Measurements from ENCODE around the gene SEPTIN1. TPM values are rescaled to one million over a fixed set of nuclear protein-coding genes. Genes with fewer than 3 reads are reported as not detected.

The SEPTIN1 gene
- total RNA-seq, 1 experiment from 2014 or later, result 3.4 TPM

DNA sequence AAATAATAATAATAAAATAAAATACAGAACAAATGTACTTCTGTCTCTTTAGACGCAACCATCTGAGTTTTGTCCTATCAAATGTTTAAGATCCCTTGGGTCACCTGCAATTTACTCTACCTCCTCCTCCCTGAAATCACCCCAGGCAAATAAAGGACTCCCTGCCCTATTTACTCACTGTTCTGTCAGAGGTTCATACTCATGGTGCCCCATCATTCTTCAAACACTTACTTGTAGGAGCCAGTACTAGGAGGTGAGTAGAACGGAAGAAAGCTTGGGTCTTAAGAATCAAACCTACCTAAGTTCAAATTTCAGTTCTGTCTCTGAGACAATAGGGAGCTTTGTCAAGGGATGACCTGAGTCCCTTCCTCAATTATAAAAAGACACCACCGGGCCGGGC is 15.8 kb downstream of the SEPTIN1 start:
- ChIA-PET POLR2A (no interaction called here), CTCF (no interaction called here), RAD21 (ENCODE audit: low non-redundant PET in 1 of 2, low total read pairs in 2 of 2, uncharacterized antibody in 2 of 2, unreplicated experiment in 2 of 2) (no interaction called here)
- H3K9me2 ChIP-seq (ENCODE audit: insufficient read depth), result no peaks in the 10 kb centered on the region
- H3K36me3 ChIP-seq (ENCODE audit: control insufficient read depth in 1 of 2, insufficient read depth in 2 of 2, low read length in 2 of 2), result peaks cover 14 to 20% of the 10 kb centered on the region in 2 experiments
- no peaks in the 10 kb centered on the region for H3K27me3 ChIP-seq (ENCODE audit: insufficient read depth, low read length)
- no peaks in the 10 kb centered on the region for H4K20me1 ChIP-seq (ENCODE audit: insufficient read depth)
- H3K4me2 ChIP-seq (ENCODE audit: low read length), result no peak overlapping the region
- H3K79me2 ChIP-seq (ENCODE audit: insufficient read depth, low read length), result peaks cover 75% of the 10 kb centered on the region
- no TSS peak for BruUV-seq (replicated peaks)
- H3K4me3 ChIP-seq (replicated peaks in 1 of 2; ENCODE audit: low read depth in 1 of 2, low read length in 2 of 2), result no peak overlapping the region
- no peak overlapping the region for H2AFZ ChIP-seq (ENCODE audit: low read depth, low read length, poor library complexity, severe bottlenecking)
- no peaks in the 10 kb centered on the region for H3K9me3 ChIP-seq (ENCODE audit: control insufficient read depth in 1 of 2, insufficient read depth in 1 of 2, low read depth in 1 of 2, low read length in 2 of 2)
- H3K4me1 ChIP-seq (ENCODE audit: control insufficient read depth in 1 of 2, insufficient read depth in 2 of 2, low read length in 2 of 2), result peaks cover 15 to 23% of the 10 kb centered on the region in 2 experiments
- no peak overlapping the region for H3K27ac ChIP-seq (ENCODE audit: low read depth, low read length)
- DNase-seq (ENCODE audit: low read depth, low spot score) (no peak), ATAC-seq (no peak)
- intact Hi-C loops (cut with micrococcal nuclease), result no loop called here
- no peak for TF ChIP-seq EZH2 (IDR thresholded peaks at IDR 0.05)
- TF ChIP-seq TCF7L2 (IDR thresholded peaks at IDR 0.05; ENCODE audit: borderline replicate concordance, extremely low read depth, insufficient read depth, insufficient read length), result no peak
- TF ChIP-seq YY1 (IDR thresholded peaks at IDR 0.05; ENCODE audit: extremely low read depth, insufficient replicate concordance, low read depth, low read length), result no peak
- TF ChIP-seq EGR1 (IDR thresholded peaks at IDR 0.05; ENCODE audit: low read depth), result no peak
- TF ChIP-seq, protein P1, sequence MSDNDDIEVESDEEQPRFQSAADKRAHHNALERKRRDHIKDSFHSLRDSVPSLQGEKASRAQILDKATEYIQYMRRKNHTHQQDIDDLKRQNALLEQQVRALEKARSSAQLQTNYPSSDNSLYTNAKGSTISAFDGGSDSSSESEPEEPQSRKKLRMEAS (IDR thresholded peaks at IDR 0.05), result no peak
- TF ChIP-seq, protein P2, sequence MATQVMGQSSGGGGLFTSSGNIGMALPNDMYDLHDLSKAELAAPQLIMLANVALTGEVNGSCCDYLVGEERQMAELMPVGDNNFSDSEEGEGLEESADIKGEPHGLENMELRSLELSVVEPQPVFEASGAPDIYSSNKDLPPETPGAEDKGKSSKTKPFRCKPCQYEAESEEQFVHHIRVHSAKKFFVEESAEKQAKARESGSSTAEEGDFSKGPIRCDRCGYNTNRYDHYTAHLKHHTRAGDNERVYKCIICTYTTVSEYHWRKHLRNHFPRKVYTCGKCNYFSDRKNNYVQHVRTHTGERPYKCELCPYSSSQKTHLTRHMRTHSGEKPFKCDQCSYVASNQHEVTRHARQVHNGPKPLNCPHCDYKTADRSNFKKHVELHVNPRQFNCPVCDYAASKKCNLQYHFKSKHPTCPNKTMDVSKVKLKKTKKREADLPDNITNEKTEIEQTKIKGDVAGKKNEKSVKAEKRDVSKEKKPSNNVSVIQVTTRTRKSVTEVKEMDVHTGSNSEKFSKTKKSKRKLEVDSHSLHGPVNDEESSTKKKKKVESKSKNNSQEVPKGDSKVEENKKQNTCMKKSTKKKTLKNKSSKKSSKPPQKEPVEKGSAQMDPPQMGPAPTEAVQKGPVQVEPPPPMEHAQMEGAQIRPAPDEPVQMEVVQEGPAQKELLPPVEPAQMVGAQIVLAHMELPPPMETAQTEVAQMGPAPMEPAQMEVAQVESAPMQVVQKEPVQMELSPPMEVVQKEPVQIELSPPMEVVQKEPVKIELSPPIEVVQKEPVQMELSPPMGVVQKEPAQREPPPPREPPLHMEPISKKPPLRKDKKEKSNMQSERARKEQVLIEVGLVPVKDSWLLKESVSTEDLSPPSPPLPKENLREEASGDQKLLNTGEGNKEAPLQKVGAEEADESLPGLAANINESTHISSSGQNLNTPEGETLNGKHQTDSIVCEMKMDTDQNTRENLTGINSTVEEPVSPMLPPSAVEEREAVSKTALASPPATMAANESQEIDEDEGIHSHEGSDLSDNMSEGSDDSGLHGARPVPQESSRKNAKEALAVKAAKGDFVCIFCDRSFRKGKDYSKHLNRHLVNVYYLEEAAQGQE (IDR thresholded peaks at IDR 0.05; ENCODE audit: low read depth), result no peak
- no peak for TF ChIP-seq SRF (IDR thresholded peaks at IDR 0.05; ENCODE audit: low read depth)
- no peak for TF ChIP-seq RAD21 (IDR thresholded peaks at IDR 0.05; ENCODE audit: low read depth)
- TF ChIP-seq ZNF274 (IDR thresholded peaks at IDR 0.05; ENCODE audit: low read depth, low read length), result no peak
- no peak for TF ChIP-seq EZH2phosphoT487 (IDR thresholded peaks at IDR 0.05; ENCODE audit: borderline replicate concordance)
- TF ChIP-seq, protein P3, sequence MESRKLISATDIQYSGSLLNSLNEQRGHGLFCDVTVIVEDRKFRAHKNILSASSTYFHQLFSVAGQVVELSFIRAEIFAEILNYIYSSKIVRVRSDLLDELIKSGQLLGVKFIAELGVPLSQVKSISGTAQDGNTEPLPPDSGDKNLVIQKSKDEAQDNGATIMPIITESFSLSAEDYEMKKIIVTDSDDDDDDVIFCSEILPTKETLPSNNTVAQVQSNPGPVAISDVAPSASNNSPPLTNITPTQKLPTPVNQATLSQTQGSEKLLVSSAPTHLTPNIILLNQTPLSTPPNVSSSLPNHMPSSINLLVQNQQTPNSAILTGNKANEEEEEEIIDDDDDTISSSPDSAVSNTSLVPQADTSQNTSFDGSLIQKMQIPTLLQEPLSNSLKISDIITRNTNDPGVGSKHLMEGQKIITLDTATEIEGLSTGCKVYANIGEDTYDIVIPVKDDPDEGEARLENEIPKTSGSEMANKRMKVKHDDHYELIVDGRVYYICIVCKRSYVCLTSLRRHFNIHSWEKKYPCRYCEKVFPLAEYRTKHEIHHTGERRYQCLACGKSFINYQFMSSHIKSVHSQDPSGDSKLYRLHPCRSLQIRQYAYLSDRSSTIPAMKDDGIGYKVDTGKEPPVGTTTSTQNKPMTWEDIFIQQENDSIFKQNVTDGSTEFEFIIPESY (IDR thresholded peaks at IDR 0.05; ENCODE audit: extremely low read depth, insufficient replicate concordance, low read length), result no peak
- no peak for TF ChIP-seq POLR2A (IDR thresholded peaks at IDR 0.05; ENCODE audit: borderline replicate concordance, extremely low read depth, insufficient read depth, insufficient read length)
- TF ChIP-seq CBX3 (IDR thresholded peaks at IDR 0.05; ENCODE audit: low read depth), result no peak
- TF ChIP-seq, protein P4, sequence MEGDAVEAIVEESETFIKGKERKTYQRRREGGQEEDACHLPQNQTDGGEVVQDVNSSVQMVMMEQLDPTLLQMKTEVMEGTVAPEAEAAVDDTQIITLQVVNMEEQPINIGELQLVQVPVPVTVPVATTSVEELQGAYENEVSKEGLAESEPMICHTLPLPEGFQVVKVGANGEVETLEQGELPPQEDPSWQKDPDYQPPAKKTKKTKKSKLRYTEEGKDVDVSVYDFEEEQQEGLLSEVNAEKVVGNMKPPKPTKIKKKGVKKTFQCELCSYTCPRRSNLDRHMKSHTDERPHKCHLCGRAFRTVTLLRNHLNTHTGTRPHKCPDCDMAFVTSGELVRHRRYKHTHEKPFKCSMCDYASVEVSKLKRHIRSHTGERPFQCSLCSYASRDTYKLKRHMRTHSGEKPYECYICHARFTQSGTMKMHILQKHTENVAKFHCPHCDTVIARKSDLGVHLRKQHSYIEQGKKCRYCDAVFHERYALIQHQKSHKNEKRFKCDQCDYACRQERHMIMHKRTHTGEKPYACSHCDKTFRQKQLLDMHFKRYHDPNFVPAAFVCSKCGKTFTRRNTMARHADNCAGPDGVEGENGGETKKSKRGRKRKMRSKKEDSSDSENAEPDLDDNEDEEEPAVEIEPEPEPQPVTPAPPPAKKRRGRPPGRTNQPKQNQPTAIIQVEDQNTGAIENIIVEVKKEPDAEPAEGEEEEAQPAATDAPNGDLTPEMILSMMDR (IDR thresholded peaks at IDR 0.05 in 2 of 3, conservative IDR thresholded peaks at IDR 0.05 in 1 of 3; ENCODE audit: borderline replicate concordance in 1 of 3, insufficient read depth in 1 of 3, low read depth in 2 of 3, low read length in 2 of 3), result no peak
- TF ChIP-seq ZFX (IDR thresholded peaks at IDR 0.05), result no peak
- no peak for TF ChIP-seq SP1 (IDR thresholded peaks at IDR 0.05; ENCODE audit: low read depth)
- TF ChIP-seq CEBPB (IDR thresholded peaks at IDR 0.05; ENCODE audit: low read depth), result no peak
- H3K9ac ChIP-seq (ENCODE audit: low read length), result no peak overlapping the region

Measured in HCT116 (cell line).